GM13977 (cell line): ENCODE data around the gene ZNF236.

Experiments used
- DNase-seq: peaks from one replicate; pipeline ENCODE4 v3.0.0; 2012; ENCODE audit warnings: low spot score
- CTCF ChIP-seq: IDR thresholded peaks from 2 replicates; pipeline ENCODE4 v1.5.1; 2012; ENCODE audit warnings: mild to moderate bottlenecking, control low read depth; ENCODE audit not compliant: insufficient read depth; ENCODE audit errors: extremely low read depth, missing control alignments
- in situ Hi-C: fragments of 300-500 bp; cut with MboI; formaldehyde crosslinking; loops from one replicate; pipeline ENCODE4 v1.12.0; 2022; ENCODE audit warnings: low sequenced_read_pairs, low pct_unique_long_range_greater_than_20kb, mixed read lengths, inconsistent platforms; ENCODE audit not compliant: unreplicated experiment

ZNF236 gene

GRCh38 chr18:77000527-77000926 is 178.2 kb downstream of the ZNF236 start:
- peak; percentile 78 for DNase-seq
- in situ Hi-C loops = loop anchor here (25.0 kb wide), 1 partner anchor 212 kb away; no protein-coding TSS in a partner anchor
- TF ChIP-seq CTCF = peak; percentile 93

GRCh38 chr18:77001041-77001440 is 178.7 kb downstream of the ZNF236 start:
- no peak for DNase-seq
- in situ Hi-C loops = loop anchor here (25.0 kb wide), 1 partner anchor 211 kb away; no protein-coding TSS in a partner anchor
- no peak for TF ChIP-seq CTCF

- in situ Hi-C loops = loop anchor here (25.0 kb wide), 1 partner anchor 210 kb away; no protein-coding TSS in a partner anchor
- no peak for TF ChIP-seq CTCF
- DNase-seq = no peak
These were observed 179.6 kb downstream of the ZNF236 start for GRCh38 chr18:77001979-77002378.

- no peak for TF ChIP-seq CTCF
- DNase-seq = no peak
- in situ Hi-C loops = loop anchor here (25.0 kb wide), 1 partner anchor 210 kb away; no protein-coding TSS in a partner anchor
These were observed 180.1 kb downstream of the ZNF236 start for GRCh38 chr18:77002496-77002895.

- in situ Hi-C loops = loop anchor here (25.0 kb wide), 1 partner anchor 209 kb away; no protein-coding TSS in a partner anchor
- no peak for TF ChIP-seq CTCF
- no peak for DNase-seq
These were observed 181.0 kb downstream of the ZNF236 start for GRCh38 chr18:77003316-77003715.

GRCh38 chr18:77004555-77005380 is 182.4 kb downstream of the ZNF236 start:
- no peak for DNase-seq
- in situ Hi-C loops = loop anchor here (25.0 kb wide), 1 partner anchor 208 kb away; no protein-coding TSS in a partner anchor
- no peak for TF ChIP-seq CTCF
